Fibroblast of lung (primary cell): Measurements from ENCODE around the gene LAMTOR5.

Experiments
- CTCF ChIP-seq, 2 donors: IDR thresholded peaks in 1 of 2; conservative IDR thresholded peaks in 1 of 2; 1 replicate in 1 of 2; 2 replicates in 1 of 2; pipeline ENCODE4 v1.5.1; 2011 to 2012; ENCODE audit warnings: low read length in 2 of 2, control low read depth in 1 of 2, inconsistent platforms in 1 of 2, low read depth in 1 of 2, mild to moderate bottlenecking in 1 of 2
- EZH2 ChIP-seq: IDR thresholded peaks from 2 replicates; pipeline ENCODE4 v1.5.1; 2012; ENCODE audit warnings: low read length, control low read depth, mild to moderate bottlenecking; ENCODE audit errors: missing control alignments

- no peak for TF ChIP-seq CTCF (conservative IDR thresholded peaks at IDR 0.05 in 1 of 2, IDR thresholded peaks at IDR 0.05 in 1 of 2; ENCODE audit: low read depth in 1 of 2, low read length in 2 of 2)
- no peak for TF ChIP-seq EZH2
Measured at GRCh38 chr1:110438893-110439292, 31.4 kb upstream of the LAMTOR5 start.
